Measurements from ENCODE around the gene SLC6A11.

SLC6A11 gene

DNA sequence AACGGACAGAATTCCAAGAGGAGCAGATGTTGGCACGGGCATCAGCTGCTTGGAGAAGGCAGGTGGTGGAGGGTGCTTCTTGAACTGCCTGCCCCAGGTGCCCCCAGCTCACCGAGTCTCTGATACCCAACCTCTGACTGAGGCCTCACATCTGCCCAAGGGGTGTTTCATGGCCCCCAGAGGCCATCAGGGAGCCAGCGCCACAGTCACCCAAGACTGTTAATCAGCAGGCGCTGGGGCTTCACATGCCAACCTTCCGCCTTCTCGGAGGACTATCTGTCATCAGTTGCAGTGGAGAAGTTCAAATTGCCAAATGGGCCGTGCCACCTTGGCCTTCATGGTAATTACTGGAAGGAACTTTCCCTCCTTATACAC is 114.6 kb downstream of the SLC6A11 start:
- DNase-seq (ENCODE audit: low spot score) = no peak

DNA sequence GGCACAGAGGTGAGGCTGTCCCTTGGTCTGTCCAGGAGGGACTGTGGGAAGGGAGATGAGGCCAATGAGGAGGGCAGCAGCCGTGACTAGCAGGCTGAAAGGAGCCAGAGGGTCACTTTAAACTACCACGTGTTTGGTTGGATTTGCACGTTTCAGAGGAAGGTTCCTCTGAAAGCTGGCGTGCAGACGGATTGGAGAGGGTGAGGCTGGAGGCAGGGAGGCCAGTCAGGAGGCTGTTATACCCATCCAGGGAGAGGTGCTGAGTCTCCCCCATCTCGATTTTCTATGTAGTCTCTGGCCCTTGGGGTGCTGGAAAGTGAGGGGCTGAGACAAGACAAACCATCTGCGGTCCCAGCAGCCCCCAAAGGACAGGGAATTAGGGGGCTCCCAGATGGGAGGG is 116.6 kb downstream of the SLC6A11 start:
- DNase-seq (ENCODE audit: low spot score) = no peak

DNA sequence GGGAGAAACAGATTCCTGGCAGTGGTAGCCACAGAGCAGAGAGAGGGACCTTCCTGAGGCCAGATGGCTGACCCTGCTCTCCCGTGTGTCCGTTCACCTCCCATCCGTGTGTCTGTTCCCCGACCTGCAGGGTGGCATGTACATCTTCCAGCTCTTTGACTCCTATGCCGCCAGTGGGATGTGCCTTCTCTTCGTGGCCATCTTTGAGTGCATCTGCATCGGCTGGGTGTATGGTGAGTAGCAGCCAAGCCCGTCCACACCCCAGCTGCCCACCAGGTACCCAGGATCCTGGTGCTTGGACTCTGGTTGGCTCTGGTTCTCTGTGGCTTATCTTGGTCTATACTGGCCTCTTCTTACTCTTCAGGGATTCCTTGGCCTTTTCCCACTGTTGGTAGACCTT is 117.0 kb downstream of the SLC6A11 start:
- DNase-seq (ENCODE audit: low spot score) = no peak

- DNase-seq (ENCODE audit: low spot score) = no peak
Measured at GRCh38 chr3:10933470-10933804, 117.4 kb downstream of the SLC6A11 start.

DNA sequence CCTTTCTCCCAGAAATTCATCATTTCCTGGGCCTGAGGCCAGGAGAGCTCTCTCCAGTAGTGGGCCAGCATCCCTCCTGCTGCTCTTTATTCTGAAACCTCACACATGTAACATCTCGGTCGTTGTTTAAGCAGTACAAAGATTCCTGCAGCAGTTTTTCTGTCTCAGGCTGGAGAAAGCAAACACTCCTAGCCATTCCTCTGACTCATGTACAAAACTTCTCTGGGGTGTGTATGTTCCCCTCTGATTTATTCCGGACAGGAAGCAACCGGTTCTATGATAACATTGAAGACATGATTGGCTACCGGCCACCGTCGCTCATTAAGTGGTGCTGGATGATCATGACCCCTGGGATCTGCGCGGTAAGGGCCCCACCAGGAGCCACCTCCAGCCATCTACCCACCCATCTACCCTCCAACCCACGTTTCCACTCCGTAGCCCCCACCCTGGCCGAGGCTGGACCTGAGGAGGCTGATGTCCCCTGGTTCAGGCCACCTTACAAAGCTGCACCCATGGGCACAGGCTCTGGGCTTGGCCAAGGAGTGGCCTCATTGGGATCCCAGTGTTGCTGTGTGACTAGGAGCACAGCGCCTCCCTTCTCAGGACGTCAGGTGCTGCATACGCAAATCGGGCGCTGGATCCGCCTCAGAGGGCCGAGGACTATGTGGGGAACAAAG is 117.9 kb downstream of the SLC6A11 start:
- peak; percentile 46 for DNase-seq (ENCODE audit: low spot score)

GRCh38 chr3:10935028-10935427 is 119.0 kb downstream of the SLC6A11 start:
- no peak for DNase-seq (ENCODE audit: low spot score)

DNA sequence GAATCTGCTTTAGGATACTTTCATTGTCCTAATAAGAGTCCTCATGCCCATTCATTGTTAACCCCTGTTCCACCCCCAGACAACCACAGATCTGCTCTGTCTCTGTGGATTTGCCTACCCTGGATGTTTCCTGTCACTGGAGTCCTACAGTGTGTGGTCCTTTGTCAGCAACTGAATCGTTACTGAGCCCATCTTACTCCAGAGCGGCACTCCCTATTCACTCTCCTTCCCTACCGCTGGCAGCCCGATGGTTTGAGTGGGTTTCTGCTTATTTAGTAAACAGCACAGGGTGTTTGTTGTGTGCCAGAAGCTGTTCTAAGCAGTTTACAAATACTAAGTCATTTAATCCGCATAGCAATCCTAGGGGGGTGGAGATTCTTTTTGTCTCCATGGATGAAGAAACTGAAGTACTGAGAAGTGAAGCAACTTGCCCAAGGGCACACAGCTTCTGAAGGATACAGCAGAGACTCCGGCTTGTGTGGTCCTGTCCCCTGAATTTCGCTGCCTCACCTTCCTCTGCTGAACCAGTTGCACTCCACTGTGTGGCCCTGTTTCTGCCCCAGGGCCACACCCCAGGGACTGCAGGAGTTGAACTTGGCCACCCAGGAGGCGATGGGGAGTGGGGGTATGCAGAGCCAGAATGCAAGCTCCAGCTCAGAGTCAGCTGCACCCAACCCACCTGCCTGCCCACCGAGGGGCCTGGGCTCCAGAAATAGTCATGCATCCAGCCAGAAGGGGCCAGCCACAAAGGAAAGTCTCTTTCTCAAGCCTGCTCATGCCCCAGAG is 120.0 kb downstream of the SLC6A11 start:
- no peak for DNase-seq (ENCODE audit: low spot score)

DNA sequence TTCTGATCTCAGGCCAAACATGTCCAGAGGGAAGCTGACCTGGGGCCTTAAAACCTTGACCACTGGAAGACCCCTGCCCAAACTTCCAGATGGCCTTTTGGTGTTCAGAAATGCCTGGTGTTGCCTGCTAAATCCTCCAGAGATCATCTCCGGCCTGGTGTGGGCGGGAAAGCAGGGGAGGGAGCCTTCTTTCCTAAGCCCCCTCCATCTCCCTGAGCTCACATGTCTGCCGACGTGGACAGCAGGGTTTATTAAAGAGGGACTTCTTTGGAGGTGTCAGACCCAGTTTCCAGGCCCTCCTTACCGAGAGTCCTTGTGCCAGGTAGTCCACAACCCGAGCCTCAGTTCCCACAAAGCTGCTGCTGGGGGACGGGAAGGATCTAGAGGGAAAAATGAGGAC is 120.7 kb downstream of the SLC6A11 start:
- no peak for DNase-seq (ENCODE audit: low spot score)

DNA sequence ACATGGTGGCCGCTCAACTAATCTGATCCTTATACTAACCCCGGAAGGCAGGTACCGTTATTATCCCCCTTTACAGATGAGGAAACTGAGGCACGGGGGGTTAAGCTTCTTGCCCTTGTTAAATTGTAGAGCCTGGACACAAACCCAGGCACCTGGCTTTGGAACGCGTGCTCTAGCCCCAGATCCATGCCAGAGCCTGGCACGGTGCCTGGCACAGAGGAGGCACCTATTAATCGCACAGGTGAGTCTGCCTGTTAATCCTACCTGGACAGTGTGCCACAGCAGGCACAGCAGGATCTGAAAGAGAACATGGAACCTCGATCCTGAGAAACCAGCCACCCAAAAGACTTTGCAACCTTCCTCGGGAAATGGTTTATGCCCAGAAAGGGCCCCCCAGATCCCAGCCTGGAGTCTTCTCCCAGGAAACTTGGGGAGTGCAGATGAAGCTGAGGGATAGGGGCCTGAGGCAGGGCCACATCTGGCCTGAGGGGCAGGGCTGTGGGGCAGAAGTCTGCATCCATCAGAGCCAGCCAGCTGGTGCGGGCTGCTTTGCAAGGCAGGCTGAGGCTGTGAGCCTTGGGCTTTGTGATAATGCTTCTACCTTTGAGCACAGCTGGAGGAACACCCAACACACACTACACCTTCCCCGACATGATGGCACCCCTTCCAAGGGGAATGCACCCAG is 121.3 kb downstream of the SLC6A11 start:
- no peak for DNase-seq (ENCODE audit: low spot score)

GRCh38 chr3:10939556-10939955 is 123.5 kb downstream of the SLC6A11 start:
- DNase-seq (ENCODE audit: low spot score) = no peak

- DNase-seq (ENCODE audit: low spot score) = no peak
Measured at GRCh38 chr3:10940106-10940505, 124.1 kb downstream of the SLC6A11 start.

DNA sequence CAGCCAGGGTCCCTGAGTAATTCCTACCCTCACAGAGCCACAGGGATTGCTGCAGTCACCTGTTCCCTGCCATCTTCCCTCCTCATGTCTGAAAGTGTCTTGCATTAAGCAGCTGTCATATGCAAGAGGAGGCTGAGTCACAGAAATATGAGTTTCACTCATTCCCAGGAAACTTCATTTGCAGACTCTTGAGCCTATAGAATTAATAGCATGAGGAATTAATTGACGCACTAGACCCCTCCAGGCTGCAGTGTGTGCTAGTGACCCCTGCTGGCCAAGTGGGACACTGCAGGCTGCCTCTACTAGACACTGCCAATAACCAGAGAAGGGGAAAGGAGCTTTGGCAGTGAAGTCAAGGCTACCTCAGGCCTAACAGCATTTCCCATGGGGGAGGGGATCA is 125.9 kb downstream of the SLC6A11 start:
- DNase-seq (ENCODE audit: low spot score) = no peak

- no peak for DNase-seq (ENCODE audit: low spot score)
Measured at GRCh38 chr3:10942690-10943205, 126.7 kb downstream of the SLC6A11 start.

GRCh38 chr3:10944866-10945265 is 128.8 kb downstream of the SLC6A11 start:
- no peak for DNase-seq (ENCODE audit: low spot score)

- peak; percentile 86 for DNase-seq (ENCODE audit: low spot score)
Measured at GRCh38 chr3:10945683-10946287, 129.8 kb downstream of the SLC6A11 start.

DNA sequence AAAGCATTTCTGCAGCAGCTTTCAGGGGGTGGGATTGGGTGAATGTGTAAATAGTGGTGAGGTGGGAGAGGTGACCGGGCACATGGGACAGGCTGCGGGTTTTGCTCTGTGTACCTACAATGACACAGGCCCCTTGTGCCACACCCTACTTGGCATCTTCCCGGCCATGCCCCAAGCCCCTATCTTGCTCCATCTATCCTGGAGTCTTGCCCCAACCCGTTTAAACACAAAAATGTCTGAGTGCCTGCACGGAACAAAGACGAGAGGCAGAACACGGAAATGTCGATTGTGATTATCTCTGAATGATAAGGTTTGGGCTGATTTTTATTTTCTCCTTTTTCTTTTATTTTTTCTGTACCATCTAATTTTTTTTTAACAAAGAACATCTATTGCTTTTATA is 130.5 kb downstream of the SLC6A11 start:
- no peak for DNase-seq (ENCODE audit: low spot score)

- DNase-seq (ENCODE audit: low spot score) = no peak
Measured at GRCh38 chr3:10948326-10948725, 132.3 kb downstream of the SLC6A11 start.

- no peak for DNase-seq (ENCODE audit: low spot score)
Measured at GRCh38 chr3:10949197-10949596, 133.2 kb downstream of the SLC6A11 start.

- peak; percentile 82 for DNase-seq (ENCODE audit: low spot score)
Measured at GRCh38 chr3:10950476-10951294, 134.7 kb downstream of the SLC6A11 start.

GRCh38 chr3:10951295-10951926 is 135.4 kb downstream of the SLC6A11 start:
- DNase-seq (ENCODE audit: low spot score) = no peak

DNA sequence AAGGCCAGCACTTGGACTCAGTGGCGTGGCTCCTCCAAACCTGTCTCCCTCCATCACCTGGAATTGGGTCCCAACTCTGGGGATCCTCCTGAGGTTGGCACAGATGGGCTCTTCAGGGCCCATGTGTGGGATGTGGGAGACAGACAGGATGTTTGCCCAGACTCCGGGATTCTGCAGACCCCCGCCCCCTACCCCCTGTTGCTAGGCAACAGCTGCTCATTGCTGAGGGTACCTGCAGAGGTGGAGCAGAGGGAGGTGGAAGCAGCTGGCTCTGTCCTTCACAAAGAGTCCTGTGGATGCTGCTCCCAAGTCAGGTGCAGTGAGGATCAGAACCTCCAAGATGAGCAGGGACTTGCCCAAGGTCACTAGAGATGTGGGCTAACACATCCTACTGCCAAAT is 136.5 kb downstream of the SLC6A11 start:
- DNase-seq (ENCODE audit: low spot score) = no peak
